ENCODE data around the gene SPSB3. TPM values are rescaled to one million over a fixed set of nuclear protein-coding genes. Genes with fewer than 3 reads are reported as not detected.
A peak's percentile ranks its signal among the peaks of the same experiment; 100 is the strongest.

The SPSB3 gene
- total RNA-seq (2011; cell fraction: chromatin; rRNA removed; ENCODE audit: low replicate concordance), result 26.2 and 74.9 TPM in 2 replicates
- total RNA-seq (2011; cell fraction: nucleolus; rRNA removed), result 64.9 and 70.4 TPM in 2 replicates
- total RNA-seq (2011; cell fraction: nucleoplasm; rRNA removed), result 32.1 and 39.0 TPM in 2 replicates
- 22.9 and 25.2 TPM in 2 replicates for total RNA-seq (2014; rRNA removed)
- 2.1 and 2.2 TPM in 2 replicates for total RNA-seq (2014; rRNA removed; fragmentation: Illumina TruSeq; extraction: Trizol)
- total RNA-seq (2015; rRNA removed; fragmentation: Illumina TruSeq; extraction: Trizol), result 7.1 and 9.5 TPM in 2 replicates
- 20.9 and 22.1 TPM in 2 replicates for total RNA-seq (2021)
- polyA plus RNA-seq (2011; rRNA removed), result 11.9 and 20.4 TPM in 2 replicates
- polyA plus RNA-seq (2011; cell fraction: cytosol; rRNA removed), result 22.4 and 38.9 TPM in 2 replicates
- 113 and 172 TPM in 2 replicates for polyA plus RNA-seq (2011; cell fraction: nucleus; rRNA removed)
- 15.5 and 42.6 TPM in 2 replicates for polyA plus RNA-seq (2012)
- 3.9 and 10.0 TPM in 2 replicates for polyA plus RNA-seq (2014; fragmentation: Illumina TruSeq; extraction: Trizol)
- 1 to 10 TPM in 1 of 2 experiments, under 1 TPM in 1; 0.39 to 1.3 TPM for polyA plus RNA-seq (2014; fragmentation: Nextera tagmentation; extraction: Ambion mirVana)
- 29.4 and 37.4 TPM in 2 replicates for polyA plus RNA-seq (2014; rRNA removed)
- 3.1 and 4.7 TPM in 2 replicates for polyA minus RNA-seq (2011; rRNA and poly(A)+ RNA removed)
- polyA minus RNA-seq (2011; cell fraction: cytosol; rRNA and poly(A)+ RNA removed), result 5.5 and 9.3 TPM in 2 replicates
- polyA minus RNA-seq (2011; cell fraction: nucleus; rRNA and poly(A)+ RNA removed), result 16.6 and 19.7 TPM in 2 replicates
- Bru-seq, nascent RNA, result percentile 56 among the genes with signal in this experiment
- BruChase-seq, experiment 1, labeled RNA remaining after a 2-hour chase, result percentile 56 among the genes with signal in this experiment
- percentile 63 among the genes with signal in this experiment for BruChase-seq, experiment 2, labeled RNA remaining after a 6-hour chase
- long read RNA-seq, experiment 1, transcript SPSB3-209 (6 exons, 1,628 nt), result minor isoform, 8 of 86 reads
- long read RNA-seq, experiment 1, transcript SPSB3-201 (6 exons, 1,449 nt), result minor isoform, 9 of 86 reads
- long read RNA-seq, experiment 1, transcript SPSB3-202 (5 exons, 1,509 nt), result minor isoform, 6 of 86 reads
- long read RNA-seq, experiment 1, transcript SPSB3-208 (7 exons, 1,784 nt), result major isoform, 35 of 86 reads
- long read RNA-seq, experiment 1, partial matches to known transcripts, result 10 of 86 reads
- long read RNA-seq, experiment 1, other reads (novel, unspliced or antisense), result 16 of 86 reads
- long read RNA-seq, experiment 2, transcript SPSB3-208 (7 exons, 1,784 nt), result major isoform, 10 of 17 reads
- long read RNA-seq, experiment 2, partial matches to known transcripts, result 1 of 17 reads
- long read RNA-seq, experiment 2, other reads (novel, unspliced or antisense), result 2 of 17 reads
- long read RNA-seq, experiment 3, transcript SPSB3-208 (7 exons, 1,784 nt), result major isoform, 15 of 19 reads
- long read RNA-seq, experiment 3, partial matches to known transcripts, result 1 of 19 reads
- long read RNA-seq, experiment 3, other reads (novel, unspliced or antisense), result 0 of 19 reads

GRCh38 chr16:1782408-1783264 lies at the start of gene SPSB3, which contains the start of gene NUBP2:
Gene SPSB3, minus strand, starts transcription at chr16:1782571. Its CDS starts 1,088 bp downstream, at chr16:1781483.
Gene NUBP2, plus strand, starts transcription at chr16:1782960. Its CDS starts 61 bp downstream, at chr16:1783021.
- POLR2A ChIA-PET, result interaction anchor here (0.6 to 2.3 kb wide), 17 partner anchors 8 to 1101 kb away, joined by 3 to 35 read pairs (median 4); partner anchors contain the start of genes EME2, MRPS34, NME3 and RPS2
- in situ Hi-C loops (cut with MboI), result loop anchor here (5.0 kb wide), 1 partner anchor 150 kb away; no protein-coding TSS in a partner anchor
- peak within 1 kb of the TSS; percentile 78 for H3K27ac ChIP-seq (ENCODE audit: extremely low read depth, low read depth, low read length)
- DNase-seq (ENCODE audit: extremely low read depth in 1 of 4, low spot score in 3 of 4) (peak; percentile 94 to 100 (median 96)), FAIRE-seq (peak; percentile 100), ATAC-seq (peak; percentile 93)
- peak within 1 kb of the TSS; percentile 68 for H2AFZ ChIP-seq (ENCODE audit: low read depth, low read length)
- H3K4me1 ChIP-seq (replicated peaks in 1 of 2; ENCODE audit: control insufficient read depth in 2 of 2, insufficient read depth in 2 of 2, low read length in 2 of 2), result peaks cover 4 to 84% of the 10 kb centered on the region in 2 experiments; a peak in 3 of 5 replicates
- H3K79me2 ChIP-seq (ENCODE audit: control insufficient read depth, insufficient read depth, low read length), result peaks cover 53% of the 10 kb centered on the region
- intact Hi-C loops (cut with micrococcal nuclease), result loop anchor here (5.0 kb wide), 1 partner anchor 170 kb away; the partner anchor contains the start of genes CRAMP1 and IFT140
- H3K9ac ChIP-seq (ENCODE audit: insufficient read depth in 1 of 2, low read depth in 2 of 2, low read length in 2 of 2), result peak within 1 kb of the TSS; percentile 86 to 96
- BruUV-seq (replicated peaks), result no TSS peak
- peaks cover 51% of the 10 kb centered on the region; the same call in 1 of the 3 replicates for H3K36me3 ChIP-seq (ENCODE audit: control insufficient read depth, insufficient read depth, low read length)
- no peaks in the 10 kb centered on the region for H3K27me3 ChIP-seq (ENCODE audit: control insufficient read depth in 2 of 2, insufficient read depth in 2 of 2, low read length in 2 of 2)
- peak within 1 kb of the TSS; percentile 99 for H3K4me3 ChIP-seq
- peaks cover 3% of the 10 kb centered on the region; the same call in 1 of the 2 replicates for H4K20me1 ChIP-seq (replicated peaks; ENCODE audit: control insufficient read depth, insufficient read depth, low read length)
- H3K9me3 ChIP-seq (replicated peaks; ENCODE audit: control insufficient read depth, insufficient read depth, low read depth, low read length), result no peaks in the 10 kb centered on the region
- CTCF ChIA-PET (ENCODE audit: low intra/inter-chr PET ratio), result interaction anchor here (0.6 to 0.7 kb wide), 2 partner anchors 167 to 484 kb away, joined by 3 read pairs; no protein-coding TSS in a partner anchor
- WGBS (ENCODE audit: insufficient coverage, low coverage, missing lambda C conversion rate), result under 1% methylated on average over 64 of the region's 102 CpGs
- peak within 1 kb of the TSS; percentile 98 for H3K4me2 ChIP-seq (ENCODE audit: insufficient read depth, low read length)
- H3K9me1 ChIP-seq (ENCODE audit: control insufficient read depth, insufficient read depth, low read length), result no peaks in the 10 kb centered on the region
- TF ChIP-seq ZBTB49 (CRISPR knock-in tag; IDR thresholded peaks at IDR 0.05; ENCODE audit: borderline replicate concordance), result no peak
- TF ChIP-seq ZNF518B (CRISPR knock-in tag; IDR thresholded peaks at IDR 0.05), result no peak
- no peak for TF ChIP-seq CCAR2 (IDR thresholded peaks at IDR 0.05; ENCODE audit: low read depth, low read length)
- TF ChIP-seq ATF1 (CRISPR knock-in tag; IDR thresholded peaks at IDR 0.05), result peak; percentile 77
- peak; percentile 99 for TF ChIP-seq ATF1 (tag; IDR thresholded peaks at IDR 0.05)
- TF ChIP-seq SOX6 (IDR thresholded peaks at IDR 0.05), result no peak

Data from K562 (cell line).